Pericardium fibroblast (primary cell): ENCODE results near the gene CHST9. TPM values are rescaled to one million over a fixed set of nuclear protein-coding genes. Genes with fewer than 3 reads are reported as not detected.

Source experiments
- total RNA-seq: library from RNA; depleted of rRNA; stranded (reverse); fragments of >200 nt; gene quantifications from 2 replicates; pipeline ENCODE4 v1.2.3, GENCODE V29; 2015

Gene CHST9, protein sequence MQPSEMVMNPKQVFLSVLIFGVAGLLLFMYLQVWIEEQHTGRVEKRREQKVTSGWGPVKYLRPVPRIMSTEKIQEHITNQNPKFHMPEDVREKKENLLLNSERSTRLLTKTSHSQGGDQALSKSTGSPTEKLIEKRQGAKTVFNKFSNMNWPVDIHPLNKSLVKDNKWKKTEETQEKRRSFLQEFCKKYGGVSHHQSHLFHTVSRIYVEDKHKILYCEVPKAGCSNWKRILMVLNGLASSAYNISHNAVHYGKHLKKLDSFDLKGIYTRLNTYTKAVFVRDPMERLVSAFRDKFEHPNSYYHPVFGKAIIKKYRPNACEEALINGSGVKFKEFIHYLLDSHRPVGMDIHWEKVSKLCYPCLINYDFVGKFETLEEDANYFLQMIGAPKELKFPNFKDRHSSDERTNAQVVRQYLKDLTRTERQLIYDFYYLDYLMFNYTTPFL
- not detected in 2 replicates for total RNA-seq

DNA sequence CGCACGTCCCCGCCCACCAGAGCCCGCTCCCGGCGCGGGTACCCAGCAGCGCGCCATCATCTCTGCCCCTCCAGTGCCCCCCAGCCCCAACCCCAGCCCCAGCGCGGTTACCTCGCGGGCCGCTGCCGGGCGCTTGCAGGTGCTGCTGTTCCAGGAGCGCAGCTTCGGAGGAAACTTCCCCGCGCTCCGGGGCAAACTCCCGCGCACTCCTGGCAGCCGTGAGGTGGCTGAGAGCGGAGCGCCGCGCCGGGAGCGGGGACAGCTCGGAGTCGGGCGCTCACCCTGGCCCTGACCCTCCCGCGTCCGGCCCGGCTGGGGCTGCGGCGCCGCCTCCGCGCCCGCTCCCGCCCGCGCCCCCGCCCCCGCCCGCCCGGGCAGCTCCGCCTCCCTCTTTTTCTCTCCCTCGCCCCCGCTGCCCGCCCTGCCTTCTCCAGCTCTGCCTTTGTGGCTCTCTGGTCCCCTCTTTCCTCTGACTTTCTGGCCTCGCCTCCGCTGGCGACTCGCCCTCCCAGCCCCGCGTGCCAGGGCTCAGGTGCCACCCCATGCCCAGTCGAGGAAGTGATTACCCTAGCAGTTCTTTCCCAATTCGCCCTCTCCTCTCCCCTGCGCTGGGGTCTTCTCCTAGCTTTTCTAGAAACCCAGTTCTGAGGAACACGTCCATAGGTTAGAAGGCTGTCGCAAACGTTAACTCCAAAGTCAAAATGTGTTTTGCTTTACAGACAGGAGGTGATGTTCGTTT lies at the start of gene CHST9:
Gene CHST9, minus strand, starts transcription at position 284 of the 739 bp plus-strand sequence. CDS start 42,499 bp downstream, outside the sequence.

DNA sequence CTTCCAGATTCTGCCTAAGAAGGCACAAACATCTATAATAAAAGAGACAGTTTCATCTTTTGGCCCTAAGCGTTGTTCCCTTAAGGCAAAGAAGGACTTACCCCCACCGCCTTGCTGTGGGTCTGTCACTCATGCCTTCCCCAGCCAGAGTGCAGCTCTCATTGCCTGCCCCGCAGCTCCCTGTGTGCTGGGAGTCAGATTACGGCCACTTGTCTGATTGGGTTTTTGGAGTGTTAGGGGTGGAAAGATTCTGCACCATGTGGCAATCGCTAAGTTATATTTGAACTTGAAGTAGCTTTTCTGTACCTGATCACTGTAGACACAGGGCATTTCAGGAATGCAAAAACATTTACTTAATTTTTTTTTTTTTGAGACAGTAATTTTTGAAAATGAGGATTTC lies 319.6 kb downstream of the CHST9 start, which contains the start of gene AQP4:
Gene AQP4, minus strand, starts transcription at position 151 of the 400 bp plus-strand sequence. Its CDS starts 18 bp downstream, at position 133.

